HG02840 (cell line): ENCODE data around the gene TAF8.
"Not testable (repeated sequence)": the region's sequence is repeated elsewhere in the genome, so short reads cannot be mapped to it uniquely, and the experiment has no call there.

ENCODE experiments used
- ATAC-seq: cut with Tn5 transposase; IDR thresholded peaks from one replicate; pipeline ENCODE4 v1.9.1; 2021; ENCODE audit warnings: mild to moderate bottlenecking, moderate library complexity, moderate number of reproducible peaks; ENCODE audit not compliant: unreplicated experiment, low FRiP score

TAF8 gene

GRCh38 chr6:42050297-42051267, at the start of gene TAF8:
TAF8 (plus strand) TSS chr6:42050524; CDS start chr6:42050542, 18 bp downstream.
- peak; percentile 83 for ATAC-seq

DNA sequence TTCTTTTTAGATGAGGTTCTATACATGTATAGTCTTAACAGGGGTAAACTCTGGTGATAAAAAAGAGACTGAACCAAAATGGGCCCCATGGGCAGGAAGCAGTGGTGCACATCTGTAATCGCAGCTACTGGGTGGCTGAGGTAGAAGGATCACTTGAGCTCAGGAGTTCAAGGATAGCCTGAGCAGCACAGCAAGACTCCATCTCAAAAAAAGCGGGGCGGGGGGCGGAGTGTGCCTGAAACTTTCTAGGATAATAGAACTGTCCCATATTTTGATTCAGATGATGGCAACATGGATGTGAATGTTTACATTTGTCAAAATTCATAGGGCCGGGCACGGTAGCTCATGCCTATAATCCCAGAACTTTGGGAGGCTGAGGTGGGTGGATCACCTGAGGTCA, 48.8 kb upstream of the TAF8 start:
- no peak for ATAC-seq

DNA sequence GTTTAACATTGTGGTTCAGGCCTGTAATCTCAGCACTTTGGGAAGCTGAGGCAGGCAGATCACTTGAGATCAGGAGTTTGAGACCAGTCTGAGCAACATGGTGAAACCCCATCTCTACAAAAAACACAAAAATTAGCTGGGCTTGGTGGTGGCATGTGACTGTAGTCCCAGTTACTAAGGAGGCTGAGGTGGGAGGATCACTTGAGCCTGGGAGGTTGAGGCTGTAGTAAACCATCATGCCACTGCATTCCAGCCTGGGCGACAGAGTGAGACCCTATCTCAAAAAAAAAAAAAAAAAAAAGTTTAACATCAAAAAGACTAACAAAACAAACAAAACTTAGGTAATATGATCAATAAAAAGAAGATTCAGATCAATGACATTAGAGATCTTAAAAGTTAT, 46.7 kb upstream of the TAF8 start:
- not testable (repeated sequence) for ATAC-seq

DNA sequence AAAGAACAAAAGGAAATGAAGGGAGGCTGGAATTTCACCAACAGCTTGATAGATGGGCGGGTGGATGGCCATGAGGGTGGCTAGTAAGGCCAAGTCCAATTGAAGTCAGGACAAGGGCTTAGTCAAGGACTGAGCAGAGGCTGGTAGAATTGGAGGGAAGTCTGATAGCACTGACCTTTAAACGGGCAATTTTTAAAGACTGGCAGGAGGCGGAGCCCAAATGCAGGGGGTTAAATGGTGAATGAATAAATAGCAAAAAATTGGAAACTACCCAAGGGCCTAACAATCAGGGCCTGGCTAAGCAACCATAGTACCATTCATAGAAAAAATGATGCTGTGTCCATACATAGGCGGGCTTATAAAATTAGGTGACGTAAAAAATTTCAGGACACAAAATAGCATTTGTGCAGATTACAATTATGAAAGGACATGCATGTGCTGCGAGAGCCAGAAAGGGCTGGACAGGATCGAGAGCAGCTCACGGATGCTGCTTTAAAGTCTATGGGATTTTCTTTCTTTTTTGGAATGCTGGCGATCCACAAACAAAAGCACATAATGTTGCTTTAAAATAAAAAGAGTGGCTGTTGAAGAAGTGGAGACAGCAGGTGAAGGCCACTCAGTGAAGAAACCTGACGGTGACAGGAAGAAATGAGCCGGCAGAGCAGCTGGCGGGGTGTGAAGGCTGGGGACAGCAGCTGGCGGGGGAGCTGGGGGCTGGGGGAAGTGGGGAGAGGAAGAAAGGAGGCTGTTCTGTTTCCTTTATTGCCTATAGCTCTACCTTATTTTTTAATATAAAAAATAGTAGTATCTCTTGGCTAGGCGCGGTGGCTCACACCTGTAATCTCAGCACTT, 42.8 kb upstream of the TAF8 start:
- no peak for ATAC-seq

- ATAC-seq = not testable (repeated sequence)
These were observed 42.2 kb upstream of the TAF8 start for GRCh38 chr6:42008138-42008528.

- ATAC-seq = no peak
These were observed 40.5 kb upstream of the TAF8 start for GRCh38 chr6:42009844-42010184.

DNA sequence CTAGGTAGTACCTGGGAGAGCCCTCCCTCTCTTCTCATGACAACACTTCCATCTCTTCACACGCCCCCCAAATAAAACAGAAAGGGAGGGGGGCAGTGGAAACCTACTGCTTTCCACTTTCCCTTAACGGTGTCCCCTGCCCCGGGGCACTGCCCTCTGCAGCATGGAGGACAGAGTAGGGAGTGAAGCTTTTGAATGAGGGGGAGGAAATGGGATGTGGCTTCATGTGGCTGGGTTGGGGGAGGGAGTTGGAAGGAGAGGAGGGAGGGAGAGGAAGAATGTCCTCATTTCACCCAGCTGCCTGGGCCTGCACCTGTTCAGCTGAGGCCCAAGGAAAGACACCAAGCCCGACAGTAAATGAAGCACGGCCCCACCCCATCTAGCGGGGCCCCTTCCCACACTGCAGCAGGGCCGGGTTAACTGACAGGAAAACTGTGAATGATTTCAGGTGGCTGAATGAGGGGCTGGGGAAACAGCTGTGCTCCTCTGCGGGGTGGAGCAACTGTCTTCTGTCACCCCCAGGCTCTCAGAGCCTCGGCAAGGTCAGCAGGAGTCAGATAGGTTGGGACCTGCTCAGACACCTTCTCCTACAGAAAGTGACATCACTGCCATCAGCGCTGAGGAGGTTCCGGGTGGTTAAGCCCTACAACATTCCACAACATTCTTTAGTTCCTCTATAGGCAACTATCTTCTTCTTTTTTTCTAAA, 40.0 kb upstream of the TAF8 start:
- ATAC-seq = no peak

- no peak for ATAC-seq
These were observed 39.4 kb upstream of the TAF8 start for GRCh38 chr6:42010909-42011308.

GRCh38 chr6:42012501-42013133, 37.7 kb upstream of the TAF8 start:
- no peak for ATAC-seq

GRCh38 chr6:42013134-42013516, 37.2 kb upstream of the TAF8 start:
- ATAC-seq = no peak

DNA sequence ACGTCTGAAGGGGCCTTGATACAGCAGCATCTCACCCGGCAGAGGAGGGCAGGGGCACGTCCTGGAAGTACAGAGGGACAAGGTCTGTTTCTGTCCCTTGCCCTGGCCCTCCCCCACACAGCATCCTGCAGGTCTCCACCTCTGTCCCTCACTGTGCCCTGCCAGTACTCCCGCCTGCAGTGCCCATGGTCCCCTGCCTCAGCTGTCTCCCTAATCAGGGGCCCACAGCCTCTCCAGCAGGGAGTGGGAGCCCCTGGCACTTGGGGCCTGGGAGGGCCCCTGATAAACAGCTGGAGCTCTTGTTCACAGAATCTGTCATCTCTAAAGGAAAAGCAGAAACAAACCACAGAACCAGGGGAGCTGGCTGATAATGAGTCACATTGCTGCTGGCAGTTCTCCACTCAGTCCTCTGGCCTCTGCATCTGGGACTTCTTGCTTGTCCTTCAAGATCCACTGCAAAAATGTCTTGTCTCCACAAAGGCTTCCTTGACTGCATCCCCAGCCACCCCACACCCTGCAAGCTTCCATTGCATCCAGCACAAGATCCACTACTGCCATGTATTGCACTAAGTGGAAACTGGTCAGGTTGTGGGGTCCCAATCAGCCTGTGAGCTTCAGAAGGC, 33.2 kb upstream of the TAF8 start:
- no peak for ATAC-seq

DNA sequence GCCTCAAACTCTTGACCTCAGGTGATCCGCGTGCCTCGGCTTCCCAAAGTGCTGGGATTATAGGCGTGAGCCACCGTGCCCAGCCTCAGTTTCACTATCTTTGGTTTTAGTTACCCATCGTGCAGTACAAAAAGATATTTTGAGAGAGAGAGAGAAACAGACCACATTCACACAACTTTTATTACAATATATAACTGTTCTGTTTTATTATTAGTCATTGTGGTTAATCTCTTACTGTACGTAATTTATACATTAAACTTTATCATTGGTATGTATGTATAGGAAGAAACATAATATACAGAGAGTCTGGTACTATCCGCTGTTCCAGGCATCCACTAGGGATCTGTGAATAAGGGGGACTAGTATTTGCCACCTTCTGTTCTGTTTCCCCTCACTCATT, 29.4 kb upstream of the TAF8 start:
- ATAC-seq = no peak

GRCh38 chr6:42021847-42022754, 28.2 kb upstream of the TAF8 start:
- ATAC-seq = peak; percentile 34

DNA sequence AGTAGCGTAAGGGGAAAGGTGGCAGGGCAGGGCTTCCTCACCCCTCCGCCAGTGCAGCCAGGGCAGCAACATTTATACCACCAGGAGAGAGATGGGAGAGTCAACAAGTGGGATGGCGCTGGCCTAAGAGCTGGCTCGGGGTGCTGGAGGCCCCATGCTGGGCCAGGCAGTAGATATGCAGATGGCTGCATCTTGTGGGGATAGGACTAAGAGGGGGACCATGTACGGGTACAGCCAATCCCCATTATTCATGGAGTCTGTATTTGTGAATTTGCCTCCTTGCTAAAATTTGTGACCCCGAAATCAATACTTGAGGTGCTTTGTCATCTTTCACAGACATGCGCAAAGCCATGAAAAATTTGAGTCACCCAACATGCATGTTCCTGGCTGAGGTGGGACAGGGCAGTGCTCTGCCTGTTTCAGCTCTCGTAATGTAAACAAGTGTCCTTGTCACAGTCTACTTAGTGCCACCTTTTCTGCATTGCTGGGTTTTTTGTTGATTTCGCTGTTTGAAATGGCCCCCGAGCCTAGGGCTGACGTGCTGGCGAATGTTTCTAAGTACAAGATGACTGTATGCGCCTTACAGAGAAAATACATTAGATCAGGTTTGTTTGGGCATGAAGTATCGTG, 27.5 kb upstream of the TAF8 start:
- no peak for ATAC-seq

DNA sequence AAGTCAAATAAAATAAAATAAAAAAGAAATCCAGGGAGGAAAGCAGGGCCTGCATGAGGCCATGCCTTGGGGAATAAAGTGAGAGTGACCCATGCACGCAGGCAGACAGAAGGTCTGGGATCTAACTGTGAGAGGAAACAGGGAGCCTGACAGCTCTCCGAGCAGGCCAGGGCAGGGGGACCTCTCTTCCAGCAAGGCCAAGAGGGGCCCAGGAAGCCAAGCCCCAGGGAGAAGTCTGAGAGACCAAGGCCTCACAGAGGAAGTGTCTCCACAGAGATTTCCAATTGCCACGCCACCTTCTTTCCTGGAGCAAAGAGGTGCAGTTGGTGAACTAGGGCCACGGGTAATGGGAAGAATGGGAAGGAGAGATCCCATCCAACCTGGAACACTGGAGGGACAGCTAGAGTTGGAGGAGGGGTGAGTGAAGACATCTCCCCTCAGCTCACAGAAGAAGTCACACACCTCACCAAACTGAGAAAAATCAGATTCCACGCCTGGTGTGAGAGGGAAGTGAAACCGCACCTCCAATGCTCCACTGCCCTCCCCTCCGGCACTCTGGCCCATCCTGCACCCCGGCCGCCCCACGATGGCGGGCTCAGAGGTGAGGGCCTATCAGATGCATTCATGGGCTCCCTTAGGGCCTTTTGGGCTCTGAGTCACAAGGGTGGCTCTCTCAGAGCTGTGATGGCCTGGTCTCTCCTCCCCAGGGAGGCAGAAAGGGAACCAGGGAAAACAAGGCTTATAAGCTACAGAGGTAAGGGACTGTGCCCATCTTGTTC, 25.1 kb upstream of the TAF8 start:
- ATAC-seq = peak; percentile 49

DNA sequence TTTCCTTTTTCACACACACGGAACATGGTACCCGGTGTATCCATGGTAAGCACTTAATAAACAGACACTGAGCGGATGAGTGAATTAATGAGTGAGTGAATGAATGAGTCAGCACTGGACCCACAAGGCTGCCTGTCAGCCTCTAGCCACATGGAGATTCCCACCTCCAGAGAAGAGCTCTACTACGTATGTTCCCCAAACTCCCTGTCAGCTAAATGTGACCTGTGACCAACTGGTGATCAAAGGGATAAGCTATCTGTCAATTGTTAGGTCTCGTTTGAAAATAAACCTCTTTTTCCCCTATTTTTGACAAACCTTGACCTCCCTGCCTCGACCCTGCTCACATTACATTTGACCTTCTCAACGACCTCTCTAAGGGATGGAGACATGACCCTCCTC, 24.5 kb upstream of the TAF8 start:
- ATAC-seq = peak; percentile 12

DNA sequence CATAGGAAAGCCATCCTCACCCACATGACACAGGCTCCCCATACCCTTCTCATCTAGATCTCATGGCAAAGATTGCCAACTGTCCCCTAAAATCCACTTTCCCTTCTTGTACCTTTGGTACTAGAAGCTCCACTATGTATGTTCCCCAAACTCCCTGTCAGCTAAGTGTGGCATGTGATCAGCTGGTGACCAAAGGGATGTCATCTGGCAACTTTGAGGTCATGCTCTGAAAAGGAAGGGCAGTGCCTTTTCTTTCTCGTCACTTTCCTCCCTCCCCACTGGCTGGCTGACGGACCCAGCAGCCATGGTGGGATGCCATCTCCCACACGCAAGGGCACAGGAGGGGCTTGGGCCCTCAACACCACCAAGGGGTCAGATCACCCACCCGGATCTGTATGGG, 23.8 kb upstream of the TAF8 start:
- no peak for ATAC-seq
